HEK293 (cell line): ENCODE results near the gene CMBL.

Experiments
- ZNF155 ChIP-seq: fragments of 450-650 bp; formaldehyde crosslinking; IDR thresholded peaks from 2 replicates; pipeline ENCODE4 v1.5.1; 2016; ENCODE audit warnings: missing biosample characterization, missing genetic modification characterization
- ZNF426 ChIP-seq: fragments of 450-650 bp; formaldehyde crosslinking; IDR thresholded peaks from 2 replicates; pipeline ENCODE4 v1.5.1; 2017; ENCODE audit warnings: missing biosample characterization, missing genetic modification characterization, mild to moderate bottlenecking, inconsistent platforms, moderate library complexity
- ZNF585B ChIP-seq: fragments of 450-650 bp; formaldehyde crosslinking; IDR thresholded peaks from 2 replicates; pipeline ENCODE4 v1.5.1; 2016; ENCODE audit warnings: missing biosample characterization, missing genetic modification characterization
- TF ChIP-seq, protein P1 (sequence below): fragments of 450-650 bp; formaldehyde crosslinking; IDR thresholded peaks from 2 replicates; pipeline ENCODE4; 2016; ENCODE audit warnings: missing biosample characterization, missing genetic modification characterization

DNA sequence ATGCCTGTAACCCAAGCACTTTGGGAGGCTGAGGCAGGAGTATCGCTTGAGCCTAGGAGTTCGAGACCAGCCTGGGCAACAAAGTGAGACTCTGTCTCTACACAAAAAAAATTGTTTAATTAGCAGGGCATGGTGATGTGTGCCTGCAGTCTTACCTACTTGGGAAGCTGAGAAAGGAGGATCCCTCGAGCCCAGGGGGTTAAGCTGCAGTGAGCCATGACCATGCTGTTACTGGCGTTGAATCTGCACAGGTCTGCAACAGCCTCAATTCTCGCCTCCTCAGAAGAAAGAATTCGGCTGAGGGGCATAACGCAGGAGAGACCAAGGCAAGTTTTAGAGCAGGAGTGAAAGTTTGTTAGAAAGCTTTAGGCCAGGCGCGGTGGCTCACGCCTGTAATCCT, 39.6 kb downstream of the CMBL start:
- no peak for TF ChIP-seq ZNF585B (tag by site-specific recombination)
- TF ChIP-seq, protein P1, sequence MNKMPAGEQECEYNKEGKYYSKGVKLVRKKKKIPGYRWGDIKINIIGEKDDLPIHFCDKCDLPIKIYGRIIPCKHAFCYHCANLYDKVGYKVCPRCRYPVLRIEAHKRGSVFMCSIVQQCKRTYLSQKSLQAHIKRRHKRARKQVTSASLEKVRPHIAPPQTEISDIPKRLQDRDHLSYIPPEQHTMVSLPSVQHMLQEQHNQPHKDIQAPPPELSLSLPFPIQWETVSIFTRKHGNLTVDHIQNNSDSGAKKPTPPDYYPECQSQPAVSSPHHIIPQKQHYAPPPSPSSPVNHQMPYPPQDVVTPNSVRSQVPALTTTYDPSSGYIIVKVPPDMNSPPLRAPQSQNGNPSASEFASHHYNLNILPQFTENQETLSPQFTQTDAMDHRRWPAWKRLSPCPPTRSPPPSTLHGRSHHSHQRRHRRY (tag by site-specific recombination): no peak
- no peak for TF ChIP-seq ZNF426 (tag by site-specific recombination)
- TF ChIP-seq ZNF155 (tag by site-specific recombination): no peak
